ENCODE results near the gene NCKAP5. TPM values are rescaled to one million over a fixed set of nuclear protein-coding genes. Genes with fewer than 3 reads are reported as not detected.

The NCKAP5 gene
- polyA plus RNA-seq, 3 donors: not detected

GRCh38 chr2:133414486-133415209 is 153.6 kb downstream of the NCKAP5 start:
- Histone ChIP-seq H3K79me2 (ENCODE audit: insufficient read depth, low read length) (no peaks in the 10 kb centered on the region), H3K9ac (ENCODE audit: insufficient read depth, low read length, poor library complexity, severe bottlenecking) (no peak overlapping the region), H3K4me3 (replicated peaks in 1 of 3; ENCODE audit: low read depth in 2 of 3, low read length in 3 of 3) (no peak overlapping the region), H3K27ac (ENCODE audit: low read depth in 1 of 2, low read length in 2 of 2) (no peak overlapping the region), H3K9me3 (replicated peaks in 1 of 2; ENCODE audit: control insufficient read depth in 1 of 2, insufficient read depth in 1 of 2, low read length in 2 of 2) (no peaks in the 10 kb centered on the region), H3K36me3 (replicated peaks in 1 of 2; ENCODE audit: control insufficient read depth in 1 of 2, insufficient read depth in 2 of 2, low read length in 2 of 2) (no peaks in the 10 kb centered on the region), H3K4me1 (ENCODE audit: control insufficient read depth in 1 of 2, insufficient read depth in 2 of 2, low read length in 2 of 2) (no peaks in the 10 kb centered on the region), H2AFZ (ENCODE audit: insufficient read depth, low read depth, low read length, poor library complexity, severe bottlenecking) (no peak overlapping the region), H3K4me2 (replicated peaks; ENCODE audit: extremely low read depth, low read length, poor library complexity, severe bottlenecking) (no peak overlapping the region), H4K20me1 (ENCODE audit: insufficient read depth, low read length) (no peaks in the 10 kb centered on the region), H3K27me3 (ENCODE audit: control insufficient read depth in 2 of 2, insufficient read depth in 2 of 2, low read length in 2 of 2) (no peaks in the 10 kb centered on the region)
- H3K9me3 Mint-ChIP-seq: peaks cover 0 to 5% (median 0%) of the 10 kb centered on the region in 7 donors
- H3K4me1 Mint-ChIP-seq: no peaks in the 10 kb centered on the region
- H3K27ac Mint-ChIP-seq: no peak overlapping the region
- intact Hi-C loops (cut with micrococcal nuclease): no loop called here
- no peak overlapping the region for H3K4me3 Mint-ChIP-seq
- no peak for DNase-seq
- no peaks in the 10 kb centered on the region for H3K36me3 Mint-ChIP-seq
- no peak for TF ChIP-seq CTCF (IDR thresholded peaks at IDR 0.05)
- H3K27me3 Mint-ChIP-seq (ENCODE audit: low read depth in 3 of 3): no peaks in the 10 kb centered on the region
- WGBS (ENCODE audit: insufficient coverage): 89% methylated on average over 4 of the region's 6 CpGs

- Histone ChIP-seq H3K4me3 (replicated peaks in 1 of 3; ENCODE audit: low read depth in 2 of 3, low read length in 3 of 3) (no peak overlapping the region), H2AFZ (ENCODE audit: insufficient read depth, low read depth, low read length, poor library complexity, severe bottlenecking) (no peak overlapping the region), H3K9ac (ENCODE audit: insufficient read depth, low read length, poor library complexity, severe bottlenecking) (no peak overlapping the region), H3K79me2 (ENCODE audit: insufficient read depth, low read length) (no peaks in the 10 kb centered on the region), H3K4me2 (replicated peaks; ENCODE audit: extremely low read depth, low read length, poor library complexity, severe bottlenecking) (no peak overlapping the region), H3K36me3 (replicated peaks in 1 of 2; ENCODE audit: control insufficient read depth in 1 of 2, insufficient read depth in 2 of 2, low read length in 2 of 2) (no peaks in the 10 kb centered on the region), H3K4me1 (ENCODE audit: control insufficient read depth in 1 of 2, insufficient read depth in 2 of 2, low read length in 2 of 2) (no peaks in the 10 kb centered on the region), H3K27me3 (ENCODE audit: control insufficient read depth in 2 of 2, insufficient read depth in 2 of 2, low read length in 2 of 2) (no peaks in the 10 kb centered on the region), H4K20me1 (ENCODE audit: insufficient read depth, low read length) (no peaks in the 10 kb centered on the region), H3K27ac (ENCODE audit: low read depth in 1 of 2, low read length in 2 of 2) (no peak overlapping the region), H3K9me3 (replicated peaks in 1 of 2; ENCODE audit: control insufficient read depth in 1 of 2, insufficient read depth in 1 of 2, low read length in 2 of 2) (no peaks in the 10 kb centered on the region)
- Mint-ChIP-seq H3K4me3 (no peak overlapping the region), H3K27me3 (ENCODE audit: low read depth in 3 of 3) (no peaks in the 10 kb centered on the region), H3K4me1 (no peaks in the 10 kb centered on the region), H3K27ac (no peak overlapping the region), H3K36me3 (no peaks in the 10 kb centered on the region), H3K9me3 (peaks cover 0 to 5% (median 0%) of the 10 kb centered on the region in 7 donors)
- TF ChIP-seq CTCF (IDR thresholded peaks at IDR 0.05): no peak
- no peak for DNase-seq
- WGBS (ENCODE audit: insufficient coverage): no CpG with 5 or more reads among the region's 3 CpGs
- intact Hi-C loops (cut with micrococcal nuclease): no loop called here
Observed at GRCh38 chr2:133413863-133414262, 154.4 kb downstream of the NCKAP5 start.
